LoVo (cell line): ENCODE results near the gene MYO3B.
A peak's percentile ranks its signal among the peaks of the same experiment; 100 is the strongest.

ENCODE experiments used
- DNase-seq: peaks from one replicate; pipeline ENCODE4 v3.0.0-alpha.2; 2016; ENCODE audit warnings: low spot score

MYO3B gene

GRCh38 chr2:170300993-170301392 is 123.0 kb downstream of the MYO3B start:
- no peak for DNase-seq

GRCh38 chr2:170301626-170302025 is 123.7 kb downstream of the MYO3B start:
- no peak for DNase-seq

GRCh38 chr2:170305711-170306110 is 127.8 kb downstream of the MYO3B start:
- DNase-seq, result peak; percentile 25

- DNase-seq, result no peak
Observed at GRCh38 chr2:170306293-170306873, 128.4 kb downstream of the MYO3B start.

- DNase-seq, result no peak
Observed at GRCh38 chr2:170307052-170307451, 129.1 kb downstream of the MYO3B start.

GRCh38 chr2:170307555-170308351 is 129.8 kb downstream of the MYO3B start:
- no peak for DNase-seq

GRCh38 chr2:170310876-170311502 is 133.0 kb downstream of the MYO3B start:
- no peak for DNase-seq

GRCh38 chr2:170313347-170313991 is 135.5 kb downstream of the MYO3B start:
- no peak for DNase-seq

- DNase-seq, result no peak
Observed at GRCh38 chr2:170313992-170314348, 136.0 kb downstream of the MYO3B start.

GRCh38 chr2:170314744-170315447 is 136.9 kb downstream of the MYO3B start:
- no peak for DNase-seq

GRCh38 chr2:170320948-170321347 is 143.0 kb downstream of the MYO3B start:
- DNase-seq, result no peak

GRCh38 chr2:170321526-170321925 is 143.6 kb downstream of the MYO3B start:
- DNase-seq, result no peak

GRCh38 chr2:170322140-170322766 is 144.3 kb downstream of the MYO3B start:
- no peak for DNase-seq

GRCh38 chr2:170323743-170324142 is 145.8 kb downstream of the MYO3B start:
- no peak for DNase-seq

GRCh38 chr2:170324640-170325046 is 146.7 kb downstream of the MYO3B start:
- peak; percentile 46 for DNase-seq

GRCh38 chr2:170330881-170331280 is 152.9 kb downstream of the MYO3B start:
- DNase-seq, result no peak

- DNase-seq, result no peak
Observed at GRCh38 chr2:170332676-170333402, 154.9 kb downstream of the MYO3B start.

GRCh38 chr2:170335351-170335750 is 157.4 kb downstream of the MYO3B start:
- no peak for DNase-seq

GRCh38 chr2:170336408-170336807 is 158.5 kb downstream of the MYO3B start:
- no peak for DNase-seq

- no peak for DNase-seq
Observed at GRCh38 chr2:170336916-170337315, 159.0 kb downstream of the MYO3B start.

- no peak for DNase-seq
Observed at GRCh38 chr2:170339322-170339721, 161.4 kb downstream of the MYO3B start.
